Tibial nerve (tissue), 3 donors: ENCODE results near the gene VILL.

Source experiments
- POLR2A ChIP-seq, 2 donors: fragments of 450-650 bp; IDR thresholded peaks; one replicate each; pipeline ENCODE4 v1.6.1; 2017; ENCODE audit warnings: antibody characterized with exemption in 2 of 2, mild to moderate bottlenecking in 2 of 2, moderate library complexity in 2 of 2
- TF ChIP-seq, protein P1 (sequence below), 5 experiments: fragments of 200-600 bp in 3 of 5; fragments of 450-650 bp in 2 of 5; sonication (generic) in 3 of 5; IDR thresholded peaks; one replicate each; pipeline ENCODE4 v1.5.1; 2016 to 2019; ENCODE audit warnings: antibody characterized with exemption in 5 of 5, mild to moderate bottlenecking in 3 of 5, moderate library complexity in 2 of 5

DNA sequence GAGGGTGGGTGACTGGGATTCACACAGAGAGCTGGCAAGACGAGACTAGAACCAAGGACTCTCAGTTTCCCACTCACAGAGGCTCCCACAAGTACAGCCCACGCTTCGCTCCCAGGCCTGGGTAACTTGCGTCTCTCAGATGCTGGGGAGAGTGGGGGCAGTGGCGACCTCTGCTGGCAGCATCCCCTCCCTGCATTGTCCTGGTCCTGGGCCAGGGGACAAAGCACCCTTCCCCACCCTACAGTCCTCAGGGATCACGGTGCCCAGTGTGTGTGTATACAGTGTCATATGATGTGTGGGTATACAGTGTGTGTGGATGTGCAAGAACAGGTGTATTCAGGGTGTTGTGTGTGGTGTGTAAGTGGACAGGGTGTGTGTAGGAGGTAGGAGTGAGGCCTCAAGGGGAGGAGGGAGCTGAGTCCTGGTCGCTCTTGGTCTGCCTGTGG lies 12.8 kb downstream of the VILL start:
- TF ChIP-seq POLR2A (IDR thresholded peaks at IDR 0.05), result no peak
- TF ChIP-seq, protein P1, sequence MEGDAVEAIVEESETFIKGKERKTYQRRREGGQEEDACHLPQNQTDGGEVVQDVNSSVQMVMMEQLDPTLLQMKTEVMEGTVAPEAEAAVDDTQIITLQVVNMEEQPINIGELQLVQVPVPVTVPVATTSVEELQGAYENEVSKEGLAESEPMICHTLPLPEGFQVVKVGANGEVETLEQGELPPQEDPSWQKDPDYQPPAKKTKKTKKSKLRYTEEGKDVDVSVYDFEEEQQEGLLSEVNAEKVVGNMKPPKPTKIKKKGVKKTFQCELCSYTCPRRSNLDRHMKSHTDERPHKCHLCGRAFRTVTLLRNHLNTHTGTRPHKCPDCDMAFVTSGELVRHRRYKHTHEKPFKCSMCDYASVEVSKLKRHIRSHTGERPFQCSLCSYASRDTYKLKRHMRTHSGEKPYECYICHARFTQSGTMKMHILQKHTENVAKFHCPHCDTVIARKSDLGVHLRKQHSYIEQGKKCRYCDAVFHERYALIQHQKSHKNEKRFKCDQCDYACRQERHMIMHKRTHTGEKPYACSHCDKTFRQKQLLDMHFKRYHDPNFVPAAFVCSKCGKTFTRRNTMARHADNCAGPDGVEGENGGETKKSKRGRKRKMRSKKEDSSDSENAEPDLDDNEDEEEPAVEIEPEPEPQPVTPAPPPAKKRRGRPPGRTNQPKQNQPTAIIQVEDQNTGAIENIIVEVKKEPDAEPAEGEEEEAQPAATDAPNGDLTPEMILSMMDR (IDR thresholded peaks at IDR 0.05), result peak; percentile 76 to 92 (median 84)
